Mammary epithelial cell (primary cell): ENCODE data around the gene CCDC186.

Experiments used
- EZH2 ChIP-seq: IDR thresholded peaks from 2 replicates; pipeline ENCODE4 v1.6.1; 2012; ENCODE audit warnings: low read length, inconsistent platforms, borderline replicate concordance
- TF ChIP-seq, protein P1 (sequence below), 2 donors: IDR thresholded peaks in 1 of 2; conservative IDR thresholded peaks in 1 of 2; 2 replicates each; pipeline ENCODE4 v1.5.1; 2011 to 2012; ENCODE audit warnings: inconsistent platforms in 2 of 2, low read length in 2 of 2, mild to moderate bottlenecking in 2 of 2, control low read depth in 1 of 2, low read depth in 1 of 2; ENCODE audit not compliant: insufficient read depth in 1 of 2; ENCODE audit errors: extremely low read depth in 1 of 2

DNA sequence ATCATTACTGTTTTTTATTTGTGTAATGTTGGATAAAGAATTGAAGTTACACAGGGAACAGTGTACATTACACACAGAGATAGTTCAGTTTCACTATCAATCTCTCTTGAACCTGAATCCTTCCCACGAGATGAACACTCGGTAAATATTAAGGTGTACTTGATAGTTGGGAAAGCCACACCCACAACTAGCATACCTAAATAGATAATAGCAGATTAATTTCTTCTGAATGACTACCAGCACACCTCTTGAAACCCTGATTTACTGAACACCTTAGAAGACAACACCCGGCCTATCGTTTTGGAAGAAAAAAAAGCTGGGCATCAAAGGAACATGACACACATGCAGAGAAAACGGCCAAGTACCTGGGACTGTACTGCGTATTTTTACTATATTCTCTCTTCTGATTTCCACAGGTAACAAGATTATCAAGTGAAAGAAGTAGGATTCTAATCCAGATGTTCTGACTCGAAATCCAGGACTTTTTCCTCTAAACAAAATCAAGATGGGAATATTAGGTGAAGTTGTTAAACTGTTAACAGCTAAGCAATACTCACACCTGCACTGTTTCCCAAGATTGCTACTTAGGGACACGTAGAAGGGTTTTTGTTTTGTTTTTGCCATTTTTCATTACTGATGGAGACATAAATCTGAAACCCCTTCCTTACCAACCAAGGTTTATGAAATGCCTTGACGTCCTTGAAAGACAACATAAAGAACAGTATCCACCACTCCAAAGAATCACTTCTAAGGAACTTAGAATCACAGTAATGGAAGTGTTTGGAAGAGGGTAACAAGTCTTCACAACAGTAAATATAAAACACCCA, 1.0 kb downstream of the CCDC186 start:
- TF ChIP-seq, protein P1, sequence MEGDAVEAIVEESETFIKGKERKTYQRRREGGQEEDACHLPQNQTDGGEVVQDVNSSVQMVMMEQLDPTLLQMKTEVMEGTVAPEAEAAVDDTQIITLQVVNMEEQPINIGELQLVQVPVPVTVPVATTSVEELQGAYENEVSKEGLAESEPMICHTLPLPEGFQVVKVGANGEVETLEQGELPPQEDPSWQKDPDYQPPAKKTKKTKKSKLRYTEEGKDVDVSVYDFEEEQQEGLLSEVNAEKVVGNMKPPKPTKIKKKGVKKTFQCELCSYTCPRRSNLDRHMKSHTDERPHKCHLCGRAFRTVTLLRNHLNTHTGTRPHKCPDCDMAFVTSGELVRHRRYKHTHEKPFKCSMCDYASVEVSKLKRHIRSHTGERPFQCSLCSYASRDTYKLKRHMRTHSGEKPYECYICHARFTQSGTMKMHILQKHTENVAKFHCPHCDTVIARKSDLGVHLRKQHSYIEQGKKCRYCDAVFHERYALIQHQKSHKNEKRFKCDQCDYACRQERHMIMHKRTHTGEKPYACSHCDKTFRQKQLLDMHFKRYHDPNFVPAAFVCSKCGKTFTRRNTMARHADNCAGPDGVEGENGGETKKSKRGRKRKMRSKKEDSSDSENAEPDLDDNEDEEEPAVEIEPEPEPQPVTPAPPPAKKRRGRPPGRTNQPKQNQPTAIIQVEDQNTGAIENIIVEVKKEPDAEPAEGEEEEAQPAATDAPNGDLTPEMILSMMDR (conservative IDR thresholded peaks at IDR 0.05 in 1 of 2, IDR thresholded peaks at IDR 0.05 in 1 of 2; ENCODE audit: extremely low read depth in 1 of 2, insufficient read depth in 1 of 2, low read depth in 1 of 2, low read length in 2 of 2), result no peak
- TF ChIP-seq EZH2, result no peak
